DOHH2 (cell line): ENCODE measurements around the gene FBN1.

Source experiments
- H3F3A ChIP-seq: fragments of 200-600 bp; sonication (generic), shearing (Covaris generic); 2 replicates; pipeline ENCODE4 v1.6.0; 2016; ENCODE audit warnings: antibody characterized with exemption, mild to moderate bottlenecking; ENCODE audit not compliant: control insufficient read depth, insufficient read depth
- H3K27ac ChIP-seq: fragments of 200-600 bp; sonication (generic); 2 replicates; pipeline ENCODE4 v1.5.1; 2014; ENCODE audit warnings: low read depth, mild to moderate bottlenecking, low read length, moderate library complexity
- H3K27me3 ChIP-seq: fragments of 200-600 bp; sonication (generic); 2 replicates; pipeline ENCODE4 v1.6.1; 2014; ENCODE audit warnings: mild to moderate bottlenecking, low read length, mixed read lengths; ENCODE audit not compliant: control insufficient read depth
- H3K36me3 ChIP-seq: fragments of 200-600 bp; sonication (generic); 2 replicates; pipeline ENCODE4 v1.6.1; 2014; ENCODE audit warnings: mild to moderate bottlenecking, low read length, moderate library complexity, mixed read lengths; ENCODE audit not compliant: control insufficient read depth
- H3K4me1 ChIP-seq: fragments of 200-600 bp; sonication (generic); 2 replicates; pipeline ENCODE4 v1.6.1; 2014; ENCODE audit warnings: mild to moderate bottlenecking, low read length, mixed read lengths; ENCODE audit not compliant: control insufficient read depth
- H3K4me2 ChIP-seq: fragments of 200-600 bp; sonication (generic); 2 replicates; pipeline ENCODE4 v1.6.0; 2014; ENCODE audit warnings: mild to moderate bottlenecking, low read length, moderate library complexity
- H3K4me3 ChIP-seq: fragments of 200-600 bp; sonication (generic); 2 replicates; pipeline ENCODE4 v1.5.1; 2014; ENCODE audit warnings: mild to moderate bottlenecking, low read length, mixed read lengths
- H3K79me2 ChIP-seq: fragments of 200-600 bp; sonication (generic); 2 replicates; pipeline ENCODE4 v1.6.1; 2014; ENCODE audit warnings: mild to moderate bottlenecking, low read length, mixed read lengths; ENCODE audit not compliant: control insufficient read depth
- H3K9me2 ChIP-seq: fragments of 200-600 bp; sonication (generic); replicated peaks from 2 replicates; pipeline ENCODE4 v1.6.1; 2014; ENCODE audit warnings: mild to moderate bottlenecking, low read length, mixed read lengths; ENCODE audit not compliant: control insufficient read depth
- H3K9me3 ChIP-seq: fragments of 200-600 bp; sonication (generic); 2 replicates; pipeline ENCODE4 v1.6.1; 2014; ENCODE audit warnings: antibody characterized with exemption, low read length, mixed read lengths; ENCODE audit not compliant: control insufficient read depth, insufficient read depth
- H4K20me1 ChIP-seq: fragments of 200-600 bp; sonication (generic); 2 replicates; pipeline ENCODE4 v1.6.0; 2014; ENCODE audit warnings: low read depth, mild to moderate bottlenecking, antibody characterized with exemption, low read length, moderate library complexity; ENCODE audit not compliant: control insufficient read depth, insufficient read depth
- EZH2phosphoT487 ChIP-seq: fragments of 200-600 bp; sonication (generic); IDR thresholded peaks from 2 replicates; pipeline ENCODE4 v1.6.1; 2017; ENCODE audit warnings: borderline replicate concordance, mild to moderate bottlenecking, antibody characterized with exemption, low read length, moderate library complexity, mixed read lengths
- TF ChIP-seq, protein P1 (sequence below): fragments of 200-600 bp; sonication (generic); IDR thresholded peaks from one replicate; pipeline ENCODE4 v1.5.1; 2014; ENCODE audit warnings: antibody characterized with exemption, mild to moderate bottlenecking, low read depth, low read length; ENCODE audit not compliant: poor library complexity, severe bottlenecking

The FBN1 gene

DNA sequence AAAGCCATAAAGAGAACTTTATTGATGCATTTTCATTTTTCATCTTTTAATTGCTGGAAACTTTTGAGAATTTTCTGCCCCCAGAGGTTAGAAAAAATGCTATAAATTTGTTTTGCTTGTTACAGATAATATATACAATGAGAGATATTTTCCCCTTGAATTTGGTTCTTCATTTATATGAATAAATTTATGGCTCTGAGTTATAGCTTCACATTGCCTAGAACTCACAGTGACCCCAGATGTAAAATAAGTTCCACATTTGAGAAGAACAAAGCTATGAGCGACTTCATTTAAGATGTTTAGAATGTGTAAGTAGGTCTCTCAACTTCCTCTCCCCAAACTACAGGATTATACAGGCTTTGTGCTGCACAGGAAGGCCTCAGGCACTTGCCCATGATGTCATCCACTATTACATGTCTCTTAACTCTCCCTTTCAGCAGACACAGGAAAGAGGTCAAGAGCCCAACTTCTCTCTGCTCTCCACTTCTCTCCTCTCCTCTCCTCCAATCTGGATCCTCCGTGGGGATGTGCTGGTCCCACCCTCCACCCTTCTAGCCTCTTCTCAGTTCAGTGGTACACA lies 221.5 kb downstream of the FBN1 start:
- Histone ChIP-seq H3K9me2 (no peaks in the 10 kb centered on the region), H3K27ac (no peak overlapping the region), H3K36me3 (no peaks in the 10 kb centered on the region), H3F3A (no peaks in the 10 kb centered on the region), H3K9me3 (no peaks in the 10 kb centered on the region), H3K4me3 (no peak overlapping the region), H4K20me1 (no peaks in the 10 kb centered on the region), H3K27me3 (no peaks in the 10 kb centered on the region; the same call in 1 of the 2 replicates), H3K4me1 (no peaks in the 10 kb centered on the region), H3K79me2 (no peaks in the 10 kb centered on the region), H3K4me2 (no peak overlapping the region)
- TF ChIP-seq EZH2phosphoT487: no peak
- TF ChIP-seq, protein P1, sequence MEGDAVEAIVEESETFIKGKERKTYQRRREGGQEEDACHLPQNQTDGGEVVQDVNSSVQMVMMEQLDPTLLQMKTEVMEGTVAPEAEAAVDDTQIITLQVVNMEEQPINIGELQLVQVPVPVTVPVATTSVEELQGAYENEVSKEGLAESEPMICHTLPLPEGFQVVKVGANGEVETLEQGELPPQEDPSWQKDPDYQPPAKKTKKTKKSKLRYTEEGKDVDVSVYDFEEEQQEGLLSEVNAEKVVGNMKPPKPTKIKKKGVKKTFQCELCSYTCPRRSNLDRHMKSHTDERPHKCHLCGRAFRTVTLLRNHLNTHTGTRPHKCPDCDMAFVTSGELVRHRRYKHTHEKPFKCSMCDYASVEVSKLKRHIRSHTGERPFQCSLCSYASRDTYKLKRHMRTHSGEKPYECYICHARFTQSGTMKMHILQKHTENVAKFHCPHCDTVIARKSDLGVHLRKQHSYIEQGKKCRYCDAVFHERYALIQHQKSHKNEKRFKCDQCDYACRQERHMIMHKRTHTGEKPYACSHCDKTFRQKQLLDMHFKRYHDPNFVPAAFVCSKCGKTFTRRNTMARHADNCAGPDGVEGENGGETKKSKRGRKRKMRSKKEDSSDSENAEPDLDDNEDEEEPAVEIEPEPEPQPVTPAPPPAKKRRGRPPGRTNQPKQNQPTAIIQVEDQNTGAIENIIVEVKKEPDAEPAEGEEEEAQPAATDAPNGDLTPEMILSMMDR: no peak

DNA sequence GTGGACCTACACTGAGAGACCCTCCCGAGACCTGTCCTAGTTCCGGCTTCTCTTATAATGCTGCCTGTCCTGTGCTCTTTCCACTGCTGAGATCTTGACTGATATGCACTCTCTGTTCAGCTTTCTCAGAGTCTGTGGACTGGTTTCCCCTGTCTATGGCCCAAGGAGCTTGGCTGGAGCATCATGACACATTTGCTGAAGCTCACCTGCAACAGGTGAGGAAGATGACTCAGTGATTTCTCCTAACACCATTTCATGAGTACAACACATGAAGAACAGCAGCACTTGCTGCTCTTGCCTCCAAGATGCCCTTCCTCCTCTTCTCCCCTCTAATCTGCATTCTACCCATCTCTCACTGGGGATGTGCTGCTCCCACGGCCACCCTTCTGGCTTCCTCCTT lies 222.2 kb downstream of the FBN1 start:
- H3K27ac ChIP-seq: no peak overlapping the region
- no peaks in the 10 kb centered on the region; the same call in 1 of the 2 replicates for H3K27me3 ChIP-seq
- TF ChIP-seq, protein P1: no peak
- no peak for TF ChIP-seq EZH2phosphoT487
- H3K4me1 ChIP-seq: no peaks in the 10 kb centered on the region
- no peaks in the 10 kb centered on the region for H3K9me2 ChIP-seq
- no peaks in the 10 kb centered on the region for H4K20me1 ChIP-seq
- no peak overlapping the region for H3K4me2 ChIP-seq
- H3K79me2 ChIP-seq: no peaks in the 10 kb centered on the region
- no peaks in the 10 kb centered on the region for H3K36me3 ChIP-seq
- H3F3A ChIP-seq: no peaks in the 10 kb centered on the region
- no peak overlapping the region for H3K4me3 ChIP-seq
- H3K9me3 ChIP-seq: no peaks in the 10 kb centered on the region

DNA sequence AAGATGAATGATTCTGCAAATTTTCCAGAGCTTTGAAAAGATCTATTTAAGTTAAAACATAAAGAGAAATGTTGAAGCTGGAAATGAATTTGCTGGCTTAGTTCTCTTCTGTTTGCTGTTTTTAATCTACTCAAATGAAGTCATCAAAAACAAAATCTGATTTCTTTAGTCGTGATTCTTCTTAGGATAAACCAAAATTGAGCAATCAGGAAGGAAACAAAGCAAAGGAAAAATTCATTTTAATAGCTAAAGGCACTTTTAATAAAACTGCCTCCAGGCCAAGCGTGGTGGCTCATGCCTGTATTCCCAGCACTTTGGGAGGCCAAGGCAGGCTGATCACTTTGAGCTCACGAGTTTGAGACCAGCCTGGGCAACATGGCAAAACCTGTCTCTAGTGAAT lies 223.1 kb downstream of the FBN1 start:
- no peaks in the 10 kb centered on the region for H3K9me2 ChIP-seq
- H3K9me3 ChIP-seq: no peaks in the 10 kb centered on the region
- H4K20me1 ChIP-seq: no peaks in the 10 kb centered on the region
- no peaks in the 10 kb centered on the region for H3F3A ChIP-seq
- H3K79me2 ChIP-seq: no peaks in the 10 kb centered on the region
- TF ChIP-seq EZH2phosphoT487: no peak
- TF ChIP-seq, protein P1: no peak
- no peaks in the 10 kb centered on the region; the same call in 1 of the 2 replicates for H3K27me3 ChIP-seq
- H3K4me1 ChIP-seq: no peaks in the 10 kb centered on the region
- no peak overlapping the region for H3K4me3 ChIP-seq
- no peak overlapping the region for H3K4me2 ChIP-seq
- no peak overlapping the region for H3K27ac ChIP-seq
- no peaks in the 10 kb centered on the region for H3K36me3 ChIP-seq
